H1 (cell line): ENCODE data around the gene KLHL18. TPM values are rescaled to one million over a fixed set of nuclear protein-coding genes. Genes with fewer than 3 reads are reported as not detected.

Experiments used
- CTCF ChIA-PET: fragments of 300-600 bp; sonication (Branson Sonifier 250); formaldehyde crosslinking; loops from one replicate; lab custom pipeline; 2021; ENCODE audit not compliant: partially characterized antibody; lab: Charles Lee
- POLR2A ChIA-PET: fragments of 300-600 bp; sonication (Branson Sonifier 250); formaldehyde crosslinking; loops from one replicate; lab custom pipeline; 2021; ENCODE audit warnings: inconsistent platforms; ENCODE audit not compliant: partially characterized antibody; lab: Charles Lee
- DNase-seq, 2 experiments: peaks; one replicate each; pipeline versions ENCODE4 v3.0.0 to v3.0.0-alpha.2; 2010 to 2022; ENCODE audit warnings: low spot score in 2 of 2, low read depth in 1 of 2, mixed read lengths in 1 of 2
- FAIRE-seq: peaks from 2 replicates; lab custom pipeline; 2011; peaks lifted over from hg19 to GRCh38; lab: Jason Lieb, UNC
- H2AFZ ChIP-seq: 2 replicates; pipeline ENCODE4 v1.8.1; 2012; ENCODE audit warnings: low read length, inconsistent platforms
- H2AK5ac ChIP-seq: 2 replicates; pipeline ENCODE4 v1.6.1; 2013; ENCODE audit warnings: low read depth, low read length
- H2BK120ac ChIP-seq: replicated peaks from 2 replicates; pipeline ENCODE3; 2013; ENCODE audit warnings: low read depth, low read length, inconsistent platforms
- H2BK12ac ChIP-seq: 2 replicates; pipeline ENCODE4 v1.6.1; 2013; ENCODE audit warnings: low read depth, low read length
- H2BK15ac ChIP-seq: 2 replicates; pipeline ENCODE4 v1.6.1; 2013; ENCODE audit warnings: low read length
- H2BK20ac ChIP-seq: 2 replicates; pipeline ENCODE4 v1.6.1; 2013; ENCODE audit warnings: low read length
- H2BK5ac ChIP-seq: 2 replicates; pipeline ENCODE4 v1.6.1; 2013; ENCODE audit warnings: low read depth, low read length
- H3K14ac ChIP-seq: 2 replicates; pipeline ENCODE4 v1.6.1; 2013; ENCODE audit warnings: inconsistent platforms; ENCODE audit not compliant: insufficient read length
- H3K18ac ChIP-seq: 2 replicates; pipeline ENCODE4 v1.6.1; 2013; ENCODE audit warnings: low read length; ENCODE audit errors: extremely low read depth
- H3K23ac ChIP-seq: 2 replicates; pipeline ENCODE4 v1.6.1; 2013; ENCODE audit warnings: inconsistent platforms; ENCODE audit not compliant: insufficient read length
- H3K23me2 ChIP-seq: 2 replicates; pipeline ENCODE4 v1.6.1; 2013; ENCODE audit warnings: low read depth, low read length
- H3K27ac ChIP-seq: 2 replicates; pipeline ENCODE4 v1.6.1; 2011; ENCODE audit warnings: low read depth, low read length, inconsistent platforms
- H3K27me3 ChIP-seq, 4 experiments: replicated peaks in 1 of 4; 1 replicate in 1 of 4; 2 replicates in 3 of 4; pipeline versions ENCODE4 v1.6.1 to v1.8.1; 2011 to 2013; ENCODE audit warnings: low read length in 3 of 4, mild to moderate bottlenecking in 3 of 4, inconsistent platforms in 2 of 4, mixed read lengths in 2 of 4, moderate library complexity in 1 of 4; ENCODE audit not compliant: control insufficient read depth in 3 of 4, insufficient read depth in 3 of 4; ENCODE audit errors: extremely low read depth in 1 of 4
- H3K36me3 ChIP-seq, 4 experiments: 2 replicates each; pipeline versions ENCODE4 v1.6.1 to v1.8.1; 2011 to 2013; ENCODE audit warnings: mild to moderate bottlenecking in 4 of 4, low read length in 3 of 4, moderate library complexity in 2 of 4, control low read depth in 1 of 4, inconsistent platforms in 1 of 4; ENCODE audit not compliant: insufficient read depth in 4 of 4, control insufficient read depth in 2 of 4
- H3K4ac ChIP-seq: replicated peaks from 2 replicates; pipeline ENCODE3; 2013; ENCODE audit warnings: low read length, low read depth, mixed read lengths, inconsistent platforms; ENCODE audit not compliant: insufficient read length
- H3K4me1 ChIP-seq, 4 experiments: replicated peaks in 1 of 4; 1 replicate in 1 of 4; 2 replicates in 3 of 4; pipeline versions ENCODE4 v1.6.1 to v1.8.1; 2011 to 2013; ENCODE audit warnings: low read length in 3 of 4, inconsistent platforms in 2 of 4, mixed read lengths in 1 of 4; ENCODE audit not compliant: insufficient read depth in 4 of 4, control insufficient read depth in 3 of 4
- H3K4me2 ChIP-seq, 2 experiments: 2 replicates each; pipeline versions ENCODE4 v1.6.1 to v1.8.1; 2011 to 2013; ENCODE audit warnings: low read depth in 2 of 2, low read length in 2 of 2, control low read depth in 1 of 2, inconsistent platforms in 1 of 2, mild to moderate bottlenecking in 1 of 2; ENCODE audit not compliant: insufficient read depth in 1 of 2
- H3K4me3 ChIP-seq, 4 experiments: fragments of 200-600, 300-600 bp in 1 of 4; sonication (generic), shearing (Covaris generic), sonication (Bioruptor Twin) in 1 of 4; 2 replicates each; pipeline versions ENCODE4 v1.5.1 to v1.8.1; 2011 to 2016; ENCODE audit warnings: low read length in 4 of 4, low read depth in 3 of 4, control low read depth in 2 of 4, inconsistent platforms in 2 of 4, mild to moderate bottlenecking in 2 of 4, mixed read lengths in 1 of 4, moderate library complexity in 1 of 4; ENCODE audit not compliant: insufficient read depth in 2 of 4; ENCODE audit errors: extremely low read depth in 1 of 4
- H3K56ac ChIP-seq: replicated peaks from 2 replicates; pipeline ENCODE3; 2013; ENCODE audit warnings: low read depth, mild to moderate bottlenecking, mixed read lengths, low read length, inconsistent platforms; ENCODE audit not compliant: insufficient read length
- H3K79me1 ChIP-seq: 2 replicates; pipeline ENCODE4 v1.6.1; 2013; ENCODE audit warnings: low read depth, low read length, control low read depth
- H3K79me2 ChIP-seq, 2 experiments: 2 replicates each; pipeline versions ENCODE4 v1.6.1 to v1.8.1; 2012 to 2013; ENCODE audit warnings: low read length in 2 of 2, mild to moderate bottlenecking in 2 of 2, inconsistent platforms in 1 of 2; ENCODE audit not compliant: insufficient read depth in 2 of 2, control insufficient read depth in 1 of 2
- H3K9ac ChIP-seq, 4 experiments: replicated peaks in 1 of 4; 1 replicate in 1 of 4; 2 replicates in 3 of 4; pipeline versions ENCODE4 v1.6.1 to v1.8.1; 2011 to 2013; ENCODE audit warnings: low read depth in 3 of 4, low read length in 3 of 4, control low read depth in 2 of 4, mild to moderate bottlenecking in 2 of 4, moderate library complexity in 2 of 4, inconsistent platforms in 1 of 4; ENCODE audit errors: extremely low read depth in 1 of 4
- H3K9me3 ChIP-seq, 2 experiments: 2 replicates each; pipeline versions ENCODE4 v1.6.1 to v1.8.1; 2012 to 2013; ENCODE audit warnings: mild to moderate bottlenecking in 2 of 2, moderate library complexity in 2 of 2, control low read depth in 1 of 2, inconsistent platforms in 1 of 2, low read depth in 1 of 2, low read length in 1 of 2, mixed read lengths in 1 of 2; ENCODE audit not compliant: insufficient read depth in 2 of 2
- H4K20me1 ChIP-seq, 2 experiments: replicated peaks in 1 of 2; 2 replicates each; pipeline versions ENCODE3 to v1.8.1; 2011 to 2013; ENCODE audit warnings: inconsistent platforms in 2 of 2, low read length in 2 of 2, mild to moderate bottlenecking in 1 of 2; ENCODE audit not compliant: insufficient read depth in 2 of 2, control insufficient read depth in 1 of 2
- H4K5ac ChIP-seq: 2 replicates; pipeline ENCODE4 v1.6.1; 2013; ENCODE audit warnings: low read length, low read depth, mixed read lengths, inconsistent platforms; ENCODE audit not compliant: insufficient read length
- H4K8ac ChIP-seq: 2 replicates; pipeline ENCODE4 v1.8.0; 2013; ENCODE audit warnings: mild to moderate bottlenecking, moderate library complexity, low read length, inconsistent platforms; ENCODE audit not compliant: insufficient read depth; ENCODE audit errors: extremely low read depth
- H4K91ac ChIP-seq: replicated peaks from 2 replicates; pipeline ENCODE3; 2013; ENCODE audit warnings: low read length, mixed read lengths, inconsistent platforms; ENCODE audit not compliant: insufficient read length
- BACH1 ChIP-seq: IDR thresholded peaks from 2 replicates; pipeline ENCODE4 v1.6.1; 2012; ENCODE audit warnings: low read length, improper control_type of control experiment
- BRCA1 ChIP-seq: IDR thresholded peaks from 2 replicates; pipeline ENCODE4 v1.6.1; 2012; ENCODE audit warnings: low read depth, low read length, improper control_type of control experiment
- CBX5 ChIP-seq: fragments of 300-800, 300-1000 bp; sonication (generic); IDR thresholded peaks from 2 replicates; pipeline ENCODE4 v1.7.1; 2016; ENCODE audit warnings: antibody characterized with exemption, low read length, low read depth
- CHD1 ChIP-seq: IDR thresholded peaks from 2 replicates; pipeline ENCODE4 v1.6.1; 2012; ENCODE audit warnings: low read depth, low read length, improper control_type of control experiment
- CHD2 ChIP-seq: IDR thresholded peaks from 2 replicates; pipeline ENCODE4 v1.6.1; 2012; ENCODE audit warnings: low read length, improper control_type of control experiment
- HDAC2 ChIP-seq, 2 experiments: fragments of 300-600 bp in 1 of 2; sonication (generic) in 1 of 2; IDR thresholded peaks; 2 replicates each; pipeline ENCODE4 v1.6.1; 2011 to 2012; ENCODE audit warnings: low read depth in 2 of 2, low read length in 2 of 2, mild to moderate bottlenecking in 2 of 2, moderate library complexity in 2 of 2, borderline replicate concordance in 1 of 2, inconsistent platforms in 1 of 2
- HDAC6 ChIP-seq: IDR thresholded peaks from one replicate; pipeline ENCODE4 v1.7.1; 2012; ENCODE audit warnings: low read depth, mild to moderate bottlenecking, inconsistent platforms, low read length, moderate library complexity
- MAFK ChIP-seq: IDR thresholded peaks from 2 replicates; pipeline ENCODE4 v1.6.1; 2012; ENCODE audit warnings: low read depth, mild to moderate bottlenecking, improper control_type of control experiment, low read length
- NRF1 ChIP-seq: IDR thresholded peaks from 2 replicates; pipeline ENCODE4 v1.6.1; 2011; ENCODE audit warnings: mild to moderate bottlenecking, low read depth, low read length, improper control_type of control experiment
- POLR2AphosphoS5 ChIP-seq: IDR thresholded peaks from 2 replicates; pipeline ENCODE4 v1.6.1; 2011; ENCODE audit warnings: low read depth, low read length
- POU5F1 ChIP-seq: IDR thresholded peaks from 2 replicates; pipeline ENCODE4 v1.6.1; 2011; ENCODE audit warnings: low read depth, mild to moderate bottlenecking, low read length, moderate library complexity
- SIRT6 ChIP-seq: IDR thresholded peaks from one replicate; pipeline ENCODE4 v1.7.1; 2012; ENCODE audit warnings: low read length, inconsistent platforms
- SIX5 ChIP-seq: IDR thresholded peaks from 2 replicates; pipeline ENCODE4 v1.6.1; 2011; ENCODE audit warnings: mild to moderate bottlenecking, low read depth, low read length
- SRF ChIP-seq: IDR thresholded peaks from 2 replicates; pipeline ENCODE4 v1.6.1; 2011; ENCODE audit warnings: mild to moderate bottlenecking, low read depth, low read length, moderate library complexity
- TAF1 ChIP-seq: IDR thresholded peaks from 2 replicates; pipeline ENCODE4 v1.6.1; 2011; ENCODE audit warnings: mild to moderate bottlenecking, low read depth, low read length
- TCF12 ChIP-seq: IDR thresholded peaks from 2 replicates; pipeline ENCODE4 v1.6.1; 2011; ENCODE audit warnings: low read depth, mild to moderate bottlenecking, low read length
- ZNF274 ChIP-seq: IDR thresholded peaks from 2 replicates; pipeline ENCODE4 v1.7.0; 2012; ENCODE audit warnings: low read length, borderline replicate concordance; ENCODE audit errors: extremely low read depth
- WGBS, 2 experiments: shearing (Covaris generic) in 1 of 2; methylation state at CpG; one replicate each; pipeline versions ENCODE4 v1.1.6 to v1.1.7; 2013 to 2015; ENCODE audit warnings: low lambda C conversion rate in 2 of 2, mixed read lengths in 2 of 2, inconsistent platforms in 1 of 2, low coverage in 1 of 2, missing lambda C conversion rate in 1 of 2; ENCODE audit not compliant: insufficient replicate concordance in 2 of 2, insufficient coverage in 1 of 2, insufficient read length in 1 of 2; ENCODE audit errors: extremely low coverage in 1 of 2, missing lambda C conversion rate in 1 of 2; 5-methylcytosine and 5-hydroxymethylcytosine counted together
- polyA plus RNA-seq, 7 experiments: library from polyadenylated mRNA; depleted of rRNA in 3 of 7; stranded (reverse) in 5 of 7; unstranded in 2 of 7; fragments of >200 nt in 5 of 7; fragments of 200-250 nt in 2 of 7; gene quantifications; 1 replicate in 5 of 7; 2 replicates in 1 of 7; 4 replicates in 1 of 7; pipeline versions ENCODE4 v1.2.1 to v1.2.3, GENCODE V29; 2011 to 2013; ENCODE audit warnings: missing spikeins in 2 of 7, mixed read lengths in 2 of 7
- total RNA-seq: library from RNA; stranded (reverse); fragmentation: NEBNext Ultra II Directional; extraction: Animal tissue kit (Norgen Biotek cat#: 25700); gene quantifications from 2 replicates; pipeline ENCODE4 v1.2.1, GENCODE V29; 2021

The KLHL18 gene
- total and polyA plus RNA-seq, 2 of the 8 experiments (the other 6 are each of a cell fraction or from before 2014, with no cell fraction given): 19.9 to 31.7 TPM

DNA sequence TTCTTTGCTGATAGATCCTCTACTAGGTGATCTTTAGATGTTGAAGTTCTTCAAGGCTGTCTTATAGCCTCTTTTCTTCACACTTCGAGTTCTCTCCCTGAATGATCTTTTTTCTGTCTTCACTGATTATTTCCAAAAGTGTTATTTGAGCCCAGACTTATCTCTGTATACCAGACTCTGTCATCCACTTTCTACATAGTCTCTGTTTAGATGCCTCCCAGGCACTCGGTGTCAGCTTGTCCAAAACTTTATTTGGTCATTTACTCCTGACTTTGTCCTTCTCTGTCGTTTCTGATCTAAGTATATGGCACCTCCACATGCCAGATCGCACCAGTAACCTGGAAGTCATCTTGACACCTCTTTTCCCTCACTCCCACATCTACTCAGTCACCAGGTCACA, 27.6 kb downstream of the KLHL18 start:
- no peak overlapping the region for H3K4me3 ChIP-seq
- no peak overlapping the region for H4K8ac ChIP-seq
- no peak for TF ChIP-seq HDAC2 (IDR thresholded peaks at IDR 0.05; ENCODE audit: borderline replicate concordance in 1 of 2, low read depth in 2 of 2, low read length in 2 of 2)
- no peak for TF ChIP-seq TAF1
- TF ChIP-seq SRF: no peak
- no peak for TF ChIP-seq POLR2AphosphoS5
- no peak for TF ChIP-seq TCF12
- no peak for TF ChIP-seq BRCA1
- TF ChIP-seq BACH1: no peak
- TF ChIP-seq CHD2: no peak
- no peak for TF ChIP-seq HDAC6
- no peak for TF ChIP-seq CBX5
- no peak for TF ChIP-seq SIX5
- TF ChIP-seq ZNF274: no peak
- no peak for TF ChIP-seq POU5F1
- TF ChIP-seq SIRT6: no peak
- no peak for TF ChIP-seq CHD1
- TF ChIP-seq MAFK: no peak
- no peak for TF ChIP-seq NRF1

More for the DNA sequence above, 27.6 kb downstream of the KLHL18 start:
- no peak overlapping the region for H3K18ac ChIP-seq
- no peaks in the 10 kb centered on the region for H3K4me1 ChIP-seq
- CTCF ChIA-PET: interaction anchor here (0.6 to 1.4 kb wide), 2 partner anchors 13 to 76 kb away, joined by 4 to 5 read pairs; no protein-coding TSS in a partner anchor
- H2AK5ac ChIP-seq: no peak overlapping the region
- H2BK12ac ChIP-seq: no peak overlapping the region
- H3K4me2 ChIP-seq: no peak overlapping the region
- H2BK120ac ChIP-seq: no peak overlapping the region
- no peak overlapping the region for H2BK5ac ChIP-seq
- H2AFZ ChIP-seq: no peak overlapping the region
- no peak overlapping the region for H2BK20ac ChIP-seq
- peaks cover 0 to 7% of the 10 kb centered on the region in 2 experiments; a peak in 2 of 4 replicates for H3K9me3 ChIP-seq
- no peaks in the 10 kb centered on the region for H3K23me2 ChIP-seq
- H3K14ac ChIP-seq: no peak overlapping the region
- no peak overlapping the region for H3K23ac ChIP-seq
- H2BK15ac ChIP-seq: no peak overlapping the region
- no peaks in the 10 kb centered on the region; the same call in 1 of the 2 replicates for H3K79me1 ChIP-seq
- POLR2A ChIA-PET: no interaction called here
- no peak overlapping the region for H3K27ac ChIP-seq
- peaks cover 0 to 27% of the 10 kb centered on the region in 2 experiments; a peak in 2 of 4 replicates for H3K79me2 ChIP-seq
- WGBS, 2 experiments: 86% methylated on average over 4 of the region's 4 CpGs; no CpG with 5 or more reads in 1 of the 2 experiments
- H3K4ac ChIP-seq: no peak overlapping the region
- DNase-seq: no peak
- peaks cover 0 to under 1% of the 10 kb centered on the region in 2 experiments for H4K20me1 ChIP-seq
- peaks cover 0 to 6% (median 0%) of the 10 kb centered on the region in 4 experiments; a peak in 3 of 8 replicates for H3K36me3 ChIP-seq
- H3K56ac ChIP-seq: no peak overlapping the region
- FAIRE-seq: no peak
- H3K9ac ChIP-seq: no peak overlapping the region
- no peak overlapping the region for H4K91ac ChIP-seq
- H4K5ac ChIP-seq: no peak overlapping the region
- H3K27me3 ChIP-seq: no peaks in the 10 kb centered on the region
